K562 (cell line): ENCODE results near the gene RITA1. TPM values are rescaled to one million over a fixed set of nuclear protein-coding genes. Genes with fewer than 3 reads are reported as not detected.
A peak's percentile ranks its signal among the peaks of the same experiment; 100 is the strongest.

Experiments used
- ATAC-seq: fragments of 200-7000 bp; cut with Tn5 transposase; 3 replicates; pipeline ENCODE4 v1.9.1; 2020; ENCODE audit warnings: moderate library complexity
- BruUV-seq: library from RNA; stranded (reverse); fragments of 400-500 nt; replicated peaks from 2 replicates; lab custom pipeline; 2021; lab: Mats Ljungman, UMichigan
- CTCF ChIA-PET: fragments of 300-600 bp; formaldehyde crosslinking; extraction: SDS; loops from one replicate; lab custom pipeline; 2021; ENCODE audit warnings: low intra/inter-chr PET ratio; lab: Yijun Ruan, JAX
- POLR2A ChIA-PET: fragments of 300-600, 350-650 bp; sonication (Branson Sonifier 250); formaldehyde crosslinking; extraction: SDS; loops from one replicate; lab custom pipeline; 2021; ENCODE audit warnings: antibody characterized with exemption, inconsistent platforms; lab: Yijun Ruan, JAX
- DNase-seq, 4 experiments: peaks; one replicate each; pipeline versions ENCODE4 v3.0.0 to v3.0.0-alpha.2; 2011 to 2018; ENCODE audit warnings: low spot score in 3 of 4, mixed read lengths in 3 of 4; ENCODE audit errors: extremely low read depth in 1 of 4
- FAIRE-seq: peaks from 2 replicates; lab custom pipeline; 2011; peaks lifted over from hg19 to GRCh38; lab: Jason Lieb, UNC
- H2AFZ ChIP-seq: 2 replicates; pipeline ENCODE4 v1.6.0; 2011; ENCODE audit warnings: low read depth, low read length, control low read depth, inconsistent platforms
- H3K27ac ChIP-seq: fragments of 200-600 bp; 3 replicates; pipeline ENCODE4 v1.8.0; 2011; ENCODE audit warnings: low read depth, mild to moderate bottlenecking, control low read depth, inconsistent platforms, low read length, moderate library complexity, mixed read lengths; ENCODE audit errors: extremely low read depth
- H3K27me3 ChIP-seq, 2 experiments: fragments of 300-600 bp in 1 of 2; 2 replicates in 1 of 2; 3 replicates in 1 of 2; pipeline versions ENCODE4 v1.6.0 to v1.8.0; 2011; ENCODE audit warnings: inconsistent platforms in 2 of 2, low read length in 2 of 2, mild to moderate bottlenecking in 1 of 2, mixed read lengths in 1 of 2, moderate library complexity in 1 of 2; ENCODE audit not compliant: control insufficient read depth in 2 of 2, insufficient read depth in 2 of 2
- H3K36me3 ChIP-seq: fragments of 300-600 bp; 3 replicates; pipeline ENCODE4 v1.8.0; 2011; ENCODE audit warnings: mild to moderate bottlenecking, low read length, inconsistent platforms; ENCODE audit not compliant: control insufficient read depth, insufficient read depth
- H3K4me1 ChIP-seq, 2 experiments: fragments of 200-600 bp in 1 of 2; replicated peaks in 1 of 2; 2 replicates in 1 of 2; 3 replicates in 1 of 2; pipeline versions ENCODE4 v1.5.1 to v1.8.0; 2011; ENCODE audit warnings: inconsistent platforms in 2 of 2, low read length in 2 of 2, mild to moderate bottlenecking in 1 of 2, mixed read lengths in 1 of 2, moderate library complexity in 1 of 2; ENCODE audit not compliant: control insufficient read depth in 2 of 2, insufficient read depth in 2 of 2
- H3K4me2 ChIP-seq: 2 replicates; pipeline ENCODE4 v1.6.1; 2011; ENCODE audit warnings: low read length, control low read depth, inconsistent platforms, mixed read lengths; ENCODE audit not compliant: insufficient read depth
- H3K4me3 ChIP-seq: fragments of 200-600 bp; sonication (generic), shearing (Covaris generic); 2 replicates; pipeline ENCODE4 v1.5.1; 2016; ENCODE audit warnings: control low read depth, inconsistent platforms
- H3K79me2 ChIP-seq: fragments of 200-600 bp; 3 replicates; pipeline ENCODE4 v1.8.0; 2011; ENCODE audit warnings: low read length, inconsistent platforms; ENCODE audit not compliant: control insufficient read depth, insufficient read depth
- H3K9ac ChIP-seq, 2 experiments: 2 replicates each; pipeline versions ENCODE4 v1.6.0 to v1.6.1; 2011; ENCODE audit warnings: low read depth in 2 of 2, low read length in 2 of 2, control low read depth in 1 of 2, inconsistent platforms in 1 of 2, mild to moderate bottlenecking in 1 of 2, mixed read lengths in 1 of 2; ENCODE audit not compliant: insufficient read depth in 1 of 2
- H3K9me1 ChIP-seq: one replicate; pipeline ENCODE4 v1.6.0; 2011; ENCODE audit warnings: inconsistent platforms, mild to moderate bottlenecking, low read length, moderate library complexity; ENCODE audit not compliant: control insufficient read depth, insufficient read depth
- H3K9me3 ChIP-seq: replicated peaks from 2 replicates; pipeline ENCODE4 v1.5.1; 2011; ENCODE audit warnings: low read depth, low read length, inconsistent platforms; ENCODE audit not compliant: control insufficient read depth, insufficient read depth
- H4K20me1 ChIP-seq: replicated peaks from 2 replicates; pipeline ENCODE4 v1.6.1; 2011; ENCODE audit warnings: low read length, inconsistent platforms, mixed read lengths; ENCODE audit not compliant: control insufficient read depth, insufficient read depth
- BHLHE40 ChIP-seq: IDR thresholded peaks from 2 replicates; pipeline ENCODE4 v1.6.1; 2011; ENCODE audit warnings: low read length, improper control_type of control experiment
- CEBPB ChIP-seq: fragments of 450-650 bp; IDR thresholded peaks from 2 replicates; pipeline ENCODE4 v1.6.1; 2016; ENCODE audit warnings: missing genetic modification characterization, missing compliant biosample characterization
- FOXM1 ChIP-seq, 2 experiments: fragments of 450-650 bp in 1 of 2; sonication (generic) in 1 of 2; formaldehyde crosslinking in 1 of 2; IDR thresholded peaks; 2 replicates each; pipeline versions ENCODE4 v1.6.1 to v1.9.0; 2017 to 2022; ENCODE audit warnings: low read depth in 2 of 2, mild to moderate bottlenecking in 2 of 2, missing genetic modification reagents in 1 of 2, moderate library complexity in 1 of 2
- ZBTB40 ChIP-seq, 2 experiments: fragments of 450-650 bp in 1 of 2; sonication (generic) in 1 of 2; formaldehyde crosslinking in 1 of 2; IDR thresholded peaks; 2 replicates each; pipeline versions ENCODE4 v1.7.1 to v1.9.0; 2016 to 2022; ENCODE audit warnings: inconsistent platforms in 1 of 2, mild to moderate bottlenecking in 1 of 2, missing genetic modification reagents in 1 of 2
- ZNF583 ChIP-seq: fragments of 250-450 bp; sonication (Bioruptor Pico); IDR thresholded peaks from 2 replicates; pipeline ENCODE4 v1.4.0; 2020
- WGBS: fragments of 100-300 bp; shearing (Covaris generic); methylation state at CpG from one replicate; pipeline ENCODE4 v1.1.6; 2016; ENCODE audit warnings: low coverage, mixed read lengths; ENCODE audit not compliant: insufficient coverage; ENCODE audit errors: missing lambda C conversion rate; 5-methylcytosine and 5-hydroxymethylcytosine counted together
- in situ Hi-C: fragments of 300-500 bp; cut with MboI; formaldehyde crosslinking; loops from 4 replicates; pipeline ENCODE4 v1.15.0; 2018; ENCODE audit warnings: inconsistent platforms, mixed read lengths
- intact Hi-C: fragments of 100-400 bp; cut with micrococcal nuclease; formaldehyde crosslinking; loops from 2 replicates; pipeline ENCODE4 v1.14.2; 2022
- polyA plus RNA-seq, 8 experiments: library from polyadenylated mRNA; depleted of rRNA in 4 of 8; stranded (reverse) in 5 of 8; unstranded in 3 of 8; fragments of >200 nt; fragmentation: Nextera tagmentation in 2 of 8; fragmentation: Illumina TruSeq in 1 of 8; extraction: Ambion mirVana in 2 of 8; extraction: Trizol in 1 of 8; gene quantifications; 2 replicates each; pipeline versions ENCODE4 v1.2.1 to v1.2.3, GENCODE V29; 2011 to 2014; ENCODE audit warnings: inconsistent platforms in 1 of 8, missing spikeins in 1 of 8
- total RNA-seq, 7 experiments: library from RNA; depleted of rRNA in 6 of 7; stranded (reverse); fragments of >200 nt in 6 of 7; fragmentation: Illumina TruSeq in 2 of 7; extraction: Trizol in 2 of 7; gene quantifications; 2 replicates each; pipeline versions ENCODE4 v1.2.1 to v1.2.3, GENCODE V29; 2011 to 2021; ENCODE audit warnings: low replicate concordance in 1 of 7
- TF ChIP-seq, protein P1 (sequence below): fragments of 250-450 bp; sonication (Bioruptor Pico); IDR thresholded peaks from 2 replicates; pipeline ENCODE4 v1.8.0; 2022; ENCODE audit warnings: moderate library complexity, mild to moderate bottlenecking, inconsistent platforms

The RITA1 gene
- total and polyA plus RNA-seq, 9 of the 15 experiments (the other 6 are each of a cell fraction or from before 2014, with no cell fraction given) = 2.8 to 40.4 (median 18.0) TPM

DNA sequence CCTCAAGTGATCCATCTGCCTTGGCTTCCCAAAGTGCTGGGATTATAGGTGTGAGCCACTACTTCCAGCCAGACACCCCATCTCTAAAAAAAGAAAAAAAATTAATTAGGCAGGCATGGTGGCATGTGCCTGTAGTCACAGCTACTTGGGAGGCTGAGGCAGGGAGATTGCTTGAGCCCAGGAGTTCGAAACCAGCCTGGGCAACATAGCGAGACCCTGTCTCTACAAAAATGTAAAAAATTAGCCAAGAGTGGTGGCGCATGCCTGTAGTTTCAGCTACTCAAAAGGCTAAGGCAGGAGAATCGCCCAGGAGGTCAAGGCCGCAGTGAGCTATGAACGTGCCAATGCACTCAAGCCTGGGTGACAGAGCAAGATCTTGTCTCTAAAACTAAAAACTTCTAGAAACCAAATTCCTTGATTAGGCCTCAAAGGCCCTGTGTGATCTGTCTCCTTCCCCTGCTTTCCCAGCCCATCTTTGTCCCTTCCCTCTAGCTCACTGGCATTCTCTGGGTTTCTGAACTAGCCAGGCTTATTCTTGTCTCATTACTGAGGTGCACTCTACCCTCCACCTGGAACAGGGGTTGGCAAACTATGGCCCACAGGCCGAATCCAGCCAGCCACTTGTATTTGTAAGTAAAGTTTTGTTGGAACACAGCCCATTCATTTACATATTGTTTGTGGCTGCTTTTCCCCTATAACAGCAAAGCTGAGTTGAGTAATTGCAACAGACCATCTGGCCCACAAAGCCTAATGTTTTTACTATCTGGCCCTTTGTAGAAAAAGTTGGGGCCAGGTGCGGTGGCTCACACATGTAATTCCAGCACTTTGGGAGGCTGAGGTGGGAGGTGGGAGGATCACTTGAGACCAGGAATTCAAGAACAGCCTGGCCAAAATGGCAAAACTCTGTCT is 18.6 kb downstream of the RITA1 start:
- POLR2A ChIA-PET = interaction anchor here (0.7 to 1.4 kb wide), 3 partner anchors 10 to 211 kb away, joined by 4 to 8 read pairs (median 8); partner anchors contain the start of gene TPCN1
- Histone ChIP-seq H2AFZ (peak overlapping the region; percentile 83), H3K9ac (peak overlapping the region in 1 of 2 experiments; percentile 26; a peak in 1 of 4 replicates), H3K4me1 (peaks cover 27 to 29% of the 10 kb centered on the region in 2 experiments), H3K4me2 (0 out of 2 replicates have a peak overlapping the region, but pooled peaks have one; percentile 23), H3K4me3 (no peak overlapping the region), H3K79me2 (no peaks in the 10 kb centered on the region), H3K9me1 (no peaks in the 10 kb centered on the region), H3K27me3 (no peaks in the 10 kb centered on the region), H3K27ac (peak overlapping the region; percentile 23; the same call in 2 of the 3 replicates), H3K9me3 (no peaks in the 10 kb centered on the region), H4K20me1 (no peaks in the 10 kb centered on the region), H3K36me3 (no peaks in the 10 kb centered on the region)
- BruUV-seq = no TSS peak
- in situ Hi-C loops = no loop called here
- ATAC-seq (no peak), FAIRE-seq (no peak), DNase-seq (no peak)
- intact Hi-C loops = no loop called here
- CTCF ChIA-PET = no interaction called here
- 70% methylated on average over 8 of the region's 8 CpGs for WGBS
- TF ChIP-seq, protein P1, sequence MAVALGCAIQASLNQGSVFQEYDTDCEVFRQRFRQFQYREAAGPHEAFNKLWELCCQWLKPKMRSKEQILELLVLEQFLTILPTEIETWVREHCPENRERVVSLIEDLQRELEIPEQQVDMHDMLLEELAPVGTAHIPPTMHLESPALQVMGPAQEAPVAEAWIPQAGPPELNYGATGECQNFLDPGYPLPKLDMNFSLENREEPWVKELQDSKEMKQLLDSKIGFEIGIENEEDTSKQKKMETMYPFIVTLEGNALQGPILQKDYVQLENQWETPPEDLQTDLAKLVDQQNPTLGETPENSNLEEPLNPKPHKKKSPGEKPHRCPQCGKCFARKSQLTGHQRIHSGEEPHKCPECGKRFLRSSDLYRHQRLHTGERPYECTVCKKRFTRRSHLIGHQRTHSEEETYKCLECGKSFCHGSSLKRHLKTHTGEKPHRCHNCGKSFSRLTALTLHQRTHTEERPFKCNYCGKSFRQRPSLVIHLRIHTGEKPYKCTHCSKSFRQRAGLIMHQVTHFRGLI (CRISPR knock-in tag) = no peak
- TF ChIP-seq ZBTB40 (IDR thresholded peaks at IDR 0.05) = peak; percentile 66
- no peak for TF ChIP-seq ZBTB40 (CRISPR knock-in tag; IDR thresholded peaks at IDR 0.05)
- TF ChIP-seq BHLHE40 = 0 out of 2 replicates have a peak, but pooled peaks have one; percentile 31
- TF ChIP-seq FOXM1 (IDR thresholded peaks at IDR 0.05; ENCODE audit: low read depth) = no peak
- TF ChIP-seq FOXM1 (CRISPR knock-in tag; IDR thresholded peaks at IDR 0.05; ENCODE audit: low read depth) = no peak
- TF ChIP-seq ZNF583 = 0 out of 2 replicates have a peak, but pooled peaks have one; percentile 21
- peak; percentile 33; the same call in 1 of the 2 replicates for TF ChIP-seq CEBPB (tag)
